Loucy (cell line): ENCODE measurements around the gene PAK4.

Source experiments
- H2AFZ ChIP-seq: fragments of 200-600 bp; sonication (generic); 2 replicates; pipeline ENCODE4 v1.6.0; 2016; ENCODE audit warnings: antibody characterized with exemption, mild to moderate bottlenecking, low read length, moderate library complexity
- H3F3A ChIP-seq: fragments of 200-600 bp; 2 replicates; pipeline ENCODE4 v1.6.0; 2016; ENCODE audit warnings: antibody characterized with exemption, low read depth, mild to moderate bottlenecking
- H3K27me3 ChIP-seq: fragments of 200-600 bp; sonication (generic); 2 replicates; pipeline ENCODE4 v1.6.1; 2014; ENCODE audit warnings: low read length, mild to moderate bottlenecking; ENCODE audit not compliant: insufficient read depth, poor library complexity, severe bottlenecking
- H3K36me3 ChIP-seq: fragments of 200-600 bp; sonication (generic); 2 replicates; pipeline ENCODE4 v1.6.1; 2016; ENCODE audit warnings: low read length; ENCODE audit not compliant: insufficient read depth
- H3K4me1 ChIP-seq: fragments of 200-600 bp; sonication (generic); 2 replicates; pipeline ENCODE4 v1.5.1; 2014; ENCODE audit warnings: low read length, mild to moderate bottlenecking; ENCODE audit not compliant: insufficient read depth, poor library complexity, severe bottlenecking
- H3K4me2 ChIP-seq: fragments of 200-600 bp; sonication (generic); 2 replicates; pipeline ENCODE4 v1.6.0; 2014; ENCODE audit warnings: antibody characterized with exemption, low read length, low read depth, mild to moderate bottlenecking; ENCODE audit not compliant: poor library complexity, severe bottlenecking
- H3K4me3 ChIP-seq: fragments of 200-600 bp; sonication (generic); 2 replicates; pipeline ENCODE4 v1.5.1; 2014; ENCODE audit warnings: low read length, mild to moderate bottlenecking, mixed read lengths; ENCODE audit not compliant: poor library complexity, severe bottlenecking
- H3K79me2 ChIP-seq: fragments of 200-600 bp; sonication (generic); 2 replicates; pipeline ENCODE4 v1.6.1; 2014; ENCODE audit warnings: low read length; ENCODE audit not compliant: insufficient read depth
- H3K9ac ChIP-seq: fragments of 200-600 bp; sonication (generic); 2 replicates; pipeline ENCODE4 v1.6.0; 2014; ENCODE audit warnings: mild to moderate bottlenecking, low read depth, low read length, moderate library complexity; ENCODE audit not compliant: poor library complexity, severe bottlenecking
- H3K9me2 ChIP-seq: fragments of 200-600 bp; sonication (generic); replicated peaks from 2 replicates; pipeline ENCODE4 v1.6.1; 2016; ENCODE audit warnings: low read depth, low read length, mixed read lengths
- H3K9me3 ChIP-seq: fragments of 200-600 bp; sonication (generic); 2 replicates; pipeline ENCODE4 v1.6.1; 2014; ENCODE audit warnings: mild to moderate bottlenecking, antibody characterized with exemption, low read length, low read depth; ENCODE audit not compliant: insufficient read depth
- H4K20me1 ChIP-seq: fragments of 200-600 bp; sonication (generic); 2 replicates; pipeline ENCODE4 v1.6.0; 2014; ENCODE audit warnings: antibody characterized with exemption, low read length, mild to moderate bottlenecking; ENCODE audit not compliant: insufficient read depth, poor library complexity, severe bottlenecking
- CTCF ChIP-seq: fragments of 200-600 bp; sonication (generic); conservative IDR thresholded peaks from 2 replicates; pipeline ENCODE4 v1.5.1; 2014; ENCODE audit warnings: mild to moderate bottlenecking, antibody characterized with exemption, low read length
- EZH2phosphoT487 ChIP-seq: fragments of 200-600 bp; IDR thresholded peaks from 2 replicates; pipeline ENCODE4 v1.6.1; 2018; ENCODE audit warnings: antibody characterized with exemption, mild to moderate bottlenecking, moderate library complexity, borderline replicate concordance

PAK4 gene

GRCh38 chr19:39131255-39131755 is 5.7 kb downstream of the PAK4 start:
- H4K20me1 ChIP-seq = peaks cover 47% of the 10 kb centered on the region
- no peak overlapping the region for H3K9ac ChIP-seq
- peaks cover 35% of the 10 kb centered on the region for H3K4me1 ChIP-seq
- H2AFZ ChIP-seq = no peak overlapping the region
- H3K9me3 ChIP-seq = no peaks in the 10 kb centered on the region
- H3K36me3 ChIP-seq = no peaks in the 10 kb centered on the region
- peak overlapping the region; percentile 37 for H3K4me2 ChIP-seq
- H3K9me2 ChIP-seq = no peaks in the 10 kb centered on the region
- no peak for TF ChIP-seq CTCF
- no peak for TF ChIP-seq EZH2phosphoT487
- H3F3A ChIP-seq = no peaks in the 10 kb centered on the region
- no peaks in the 10 kb centered on the region for H3K27me3 ChIP-seq
- peaks cover 90% of the 10 kb centered on the region for H3K79me2 ChIP-seq
- H3K4me3 ChIP-seq = no peak overlapping the region

GRCh38 chr19:39132344-39132969 is 6.9 kb downstream of the PAK4 start:
- peaks cover 36% of the 10 kb centered on the region for H4K20me1 ChIP-seq
- H3K9me2 ChIP-seq = no peaks in the 10 kb centered on the region
- H3K4me3 ChIP-seq = no peak overlapping the region
- no peak overlapping the region for H3K9ac ChIP-seq
- peak overlapping the region; percentile 37 for H3K4me2 ChIP-seq
- H3K36me3 ChIP-seq = no peaks in the 10 kb centered on the region
- TF ChIP-seq EZH2phosphoT487 (no peak), CTCF (no peak)
- no peaks in the 10 kb centered on the region for H3K9me3 ChIP-seq
- H3F3A ChIP-seq = no peaks in the 10 kb centered on the region
- H3K4me1 ChIP-seq = peaks cover 24% of the 10 kb centered on the region
- no peak overlapping the region for H2AFZ ChIP-seq
- H3K79me2 ChIP-seq = peaks cover 90% of the 10 kb centered on the region
- H3K27me3 ChIP-seq = no peaks in the 10 kb centered on the region

- Histone ChIP-seq H3K9me3 (no peaks in the 10 kb centered on the region), H4K20me1 (peaks cover 28% of the 10 kb centered on the region), H3F3A (no peaks in the 10 kb centered on the region), H3K36me3 (no peaks in the 10 kb centered on the region), H3K79me2 (peaks cover 87% of the 10 kb centered on the region), H3K4me2 (no peak overlapping the region), H3K4me1 (peaks cover 13% of the 10 kb centered on the region), H3K9ac (no peak overlapping the region), H3K9me2 (no peaks in the 10 kb centered on the region), H3K4me3 (no peak overlapping the region), H2AFZ (no peak overlapping the region), H3K27me3 (no peaks in the 10 kb centered on the region)
- TF ChIP-seq EZH2phosphoT487 = no peak
- TF ChIP-seq CTCF = no peak
These were observed 8.1 kb downstream of the PAK4 start for GRCh38 chr19:39133431-39134270.
